ENCODE results near the gene PHIP.

DNA sequence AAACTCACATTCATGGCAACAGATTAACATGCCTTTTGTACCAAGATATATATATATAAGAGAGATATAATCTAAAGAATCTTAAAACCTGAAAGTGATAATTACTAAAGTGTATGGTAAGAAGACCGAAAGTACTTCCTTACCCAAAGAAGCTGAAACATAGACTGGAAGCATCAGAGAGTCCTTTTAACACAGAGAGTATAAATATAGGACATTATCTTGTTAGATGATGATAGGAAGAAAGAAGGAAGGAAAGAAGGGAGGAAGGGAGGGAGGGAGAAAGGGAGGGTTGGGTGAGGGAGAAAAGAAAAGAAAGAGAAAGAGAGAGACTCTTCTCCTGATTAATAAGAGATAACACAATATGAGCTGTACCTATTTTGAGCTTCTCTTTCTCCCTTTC lies 68.2 kb downstream of the PHIP start:
- TF ChIP-seq POLR2A (IDR thresholded peaks at IDR 0.05; ENCODE audit: low read length) (no peak), GATA1 (IDR thresholded peaks at IDR 0.05; ENCODE audit: low read depth, low read length) (no peak)
